Ishikawa (cell line): ENCODE data around the gene APBA2.

Experiments used
- CEBPB ChIP-seq: IDR thresholded peaks from 2 replicates; pipeline ENCODE4 v1.6.1; 2012
- CREB1 ChIP-seq: IDR thresholded peaks from 2 replicates; pipeline ENCODE4 v1.6.1; 2012; ENCODE audit warnings: low read depth
- EGR1 ChIP-seq: IDR thresholded peaks from 2 replicates; pipeline ENCODE4 v1.6.1; 2012
- EP300 ChIP-seq: IDR thresholded peaks from 2 replicates; pipeline ENCODE4 v1.6.1; 2012; ENCODE audit warnings: borderline replicate concordance
- FOXM1 ChIP-seq: IDR thresholded peaks from 2 replicates; pipeline ENCODE4 v1.6.1; 2012; ENCODE audit warnings: low read depth, borderline replicate concordance
- NFIC ChIP-seq: IDR thresholded peaks from 2 replicates; pipeline ENCODE4 v1.6.1; 2012
- RAD21 ChIP-seq: IDR thresholded peaks from 2 replicates; pipeline ENCODE4 v1.6.1; 2012; ENCODE audit warnings: low read depth
- TAF1 ChIP-seq: IDR thresholded peaks from 2 replicates; pipeline ENCODE4 v1.6.1; 2012; ENCODE audit warnings: low read depth, mild to moderate bottlenecking
- TCF12 ChIP-seq: IDR thresholded peaks from 2 replicates; pipeline ENCODE4 v1.6.1; 2012; ENCODE audit warnings: low read depth
- TEAD4 ChIP-seq: IDR thresholded peaks from 2 replicates; pipeline ENCODE4 v1.6.1; 2012
- YY1 ChIP-seq: IDR thresholded peaks from 2 replicates; pipeline ENCODE4 v1.6.1; 2012; ENCODE audit warnings: low read depth
- ZBTB7A ChIP-seq: IDR thresholded peaks from 2 replicates; pipeline ENCODE4 v1.6.1; 2012; ENCODE audit warnings: low read depth
- TF ChIP-seq, protein P1 (sequence below): IDR thresholded peaks from 2 replicates; pipeline ENCODE4 v1.6.1; 2012
- TF ChIP-seq, protein P2 (sequence below): IDR thresholded peaks from 2 replicates; pipeline ENCODE4 v1.6.1; 2012
- TF ChIP-seq, protein P3 (sequence below): IDR thresholded peaks from 2 replicates; pipeline ENCODE4 v1.6.1; 2012; ENCODE audit warnings: low read depth, mild to moderate bottlenecking

The APBA2 gene

DNA sequence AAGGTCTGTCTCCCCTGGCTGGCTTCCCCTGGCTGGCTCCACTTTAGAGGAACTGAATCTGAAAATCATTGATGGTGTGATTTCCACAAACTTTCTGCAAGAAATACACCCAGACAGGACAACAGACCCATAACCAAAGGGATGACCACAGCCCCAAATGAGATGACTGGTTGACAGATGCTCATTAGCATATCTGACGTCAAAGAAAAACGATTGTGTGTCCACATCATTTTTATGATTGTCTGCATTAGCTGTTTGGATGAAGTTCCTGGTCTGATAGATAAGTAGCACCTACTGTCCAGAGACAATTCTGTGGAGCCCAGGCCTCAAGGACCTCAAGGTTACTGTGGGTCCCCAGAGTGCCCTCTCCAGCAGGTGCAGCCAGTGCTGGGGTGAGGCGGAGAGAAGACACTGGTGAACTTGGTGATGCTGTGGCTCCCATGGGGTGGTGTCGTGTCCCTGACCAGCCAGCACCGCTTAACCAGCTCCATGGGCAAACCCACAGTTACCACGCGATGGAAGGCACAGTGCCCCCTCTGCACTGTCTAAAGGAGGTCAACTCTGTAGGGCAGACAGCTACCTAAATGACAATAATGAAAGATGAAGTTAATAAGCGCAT, 256.5 kb downstream of the APBA2 start:
- TF ChIP-seq, protein P1, sequence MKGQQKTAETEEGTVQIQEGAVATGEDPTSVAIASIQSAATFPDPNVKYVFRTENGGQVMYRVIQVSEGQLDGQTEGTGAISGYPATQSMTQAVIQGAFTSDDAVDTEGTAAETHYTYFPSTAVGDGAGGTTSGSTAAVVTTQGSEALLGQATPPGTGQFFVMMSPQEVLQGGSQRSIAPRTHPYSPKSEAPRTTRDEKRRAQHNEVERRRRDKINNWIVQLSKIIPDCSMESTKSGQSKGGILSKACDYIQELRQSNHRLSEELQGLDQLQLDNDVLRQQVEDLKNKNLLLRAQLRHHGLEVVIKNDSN: no peak
- TF ChIP-seq TAF1: no peak
- TF ChIP-seq TEAD4: no peak
- TF ChIP-seq ZBTB7A: no peak
- TF ChIP-seq RAD21: no peak
- TF ChIP-seq TCF12: no peak
- TF ChIP-seq NFIC: no peak
- no peak for TF ChIP-seq YY1

DNA sequence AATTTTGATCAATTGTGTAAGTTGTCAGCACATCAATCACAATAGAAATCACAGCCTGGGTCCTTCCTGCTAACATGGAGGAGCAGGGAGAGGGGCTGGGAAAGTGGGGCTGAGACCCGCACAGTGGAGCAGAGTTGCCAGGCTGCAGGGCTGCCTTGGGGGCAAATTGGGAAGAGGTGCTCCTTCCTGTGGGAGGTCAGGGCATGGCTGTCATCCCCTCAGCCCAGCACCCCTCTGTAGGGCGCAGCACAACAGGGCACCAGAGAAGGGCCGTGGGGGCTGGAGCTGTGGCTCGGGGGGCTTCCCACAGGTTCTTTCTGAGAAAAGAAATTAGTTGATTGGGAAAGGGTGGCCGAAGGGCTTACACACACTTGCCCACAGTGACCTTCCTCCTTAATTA, 257.5 kb downstream of the APBA2 start:
- TF ChIP-seq RAD21 (no peak), NFIC (no peak), TCF12 (no peak), ZBTB7A (no peak), EGR1 (no peak), YY1 (no peak)
- TF ChIP-seq, protein P2, sequence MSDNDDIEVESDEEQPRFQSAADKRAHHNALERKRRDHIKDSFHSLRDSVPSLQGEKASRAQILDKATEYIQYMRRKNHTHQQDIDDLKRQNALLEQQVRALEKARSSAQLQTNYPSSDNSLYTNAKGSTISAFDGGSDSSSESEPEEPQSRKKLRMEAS: no peak

DNA sequence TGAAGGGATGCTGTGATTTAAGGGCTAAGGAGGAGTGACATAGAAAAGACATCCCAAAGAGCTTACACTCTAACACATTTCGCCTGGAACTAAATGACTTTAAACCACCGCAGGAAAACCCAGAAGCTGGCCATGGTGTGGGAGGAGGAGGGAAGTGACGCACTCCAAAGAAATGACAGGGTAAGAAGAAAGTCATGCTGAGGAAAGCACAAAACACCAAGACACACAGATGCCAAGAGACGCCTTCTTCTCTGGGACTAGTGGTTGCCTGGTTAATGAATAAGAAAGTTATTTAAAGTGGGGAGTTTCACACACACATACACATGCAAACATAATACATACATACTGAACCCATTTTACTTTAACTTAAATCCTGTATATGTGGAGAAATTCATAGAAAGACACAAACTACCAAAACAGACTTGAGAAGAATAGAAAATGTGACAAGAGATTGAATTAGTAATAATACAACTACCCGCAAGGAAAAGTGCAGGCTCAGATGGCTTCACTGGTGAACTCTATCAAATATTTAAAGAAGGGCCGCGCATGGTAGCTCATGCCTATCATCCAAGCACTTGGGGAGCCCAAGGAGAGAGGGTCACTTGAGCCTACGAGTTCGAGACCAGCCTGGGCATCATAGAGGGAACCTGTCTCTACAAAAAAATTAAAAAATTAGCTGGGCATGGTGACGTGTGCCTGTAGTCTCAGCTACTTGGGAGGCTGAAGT, 258.3 kb downstream of the APBA2 start:
- TF ChIP-seq, protein P3, sequence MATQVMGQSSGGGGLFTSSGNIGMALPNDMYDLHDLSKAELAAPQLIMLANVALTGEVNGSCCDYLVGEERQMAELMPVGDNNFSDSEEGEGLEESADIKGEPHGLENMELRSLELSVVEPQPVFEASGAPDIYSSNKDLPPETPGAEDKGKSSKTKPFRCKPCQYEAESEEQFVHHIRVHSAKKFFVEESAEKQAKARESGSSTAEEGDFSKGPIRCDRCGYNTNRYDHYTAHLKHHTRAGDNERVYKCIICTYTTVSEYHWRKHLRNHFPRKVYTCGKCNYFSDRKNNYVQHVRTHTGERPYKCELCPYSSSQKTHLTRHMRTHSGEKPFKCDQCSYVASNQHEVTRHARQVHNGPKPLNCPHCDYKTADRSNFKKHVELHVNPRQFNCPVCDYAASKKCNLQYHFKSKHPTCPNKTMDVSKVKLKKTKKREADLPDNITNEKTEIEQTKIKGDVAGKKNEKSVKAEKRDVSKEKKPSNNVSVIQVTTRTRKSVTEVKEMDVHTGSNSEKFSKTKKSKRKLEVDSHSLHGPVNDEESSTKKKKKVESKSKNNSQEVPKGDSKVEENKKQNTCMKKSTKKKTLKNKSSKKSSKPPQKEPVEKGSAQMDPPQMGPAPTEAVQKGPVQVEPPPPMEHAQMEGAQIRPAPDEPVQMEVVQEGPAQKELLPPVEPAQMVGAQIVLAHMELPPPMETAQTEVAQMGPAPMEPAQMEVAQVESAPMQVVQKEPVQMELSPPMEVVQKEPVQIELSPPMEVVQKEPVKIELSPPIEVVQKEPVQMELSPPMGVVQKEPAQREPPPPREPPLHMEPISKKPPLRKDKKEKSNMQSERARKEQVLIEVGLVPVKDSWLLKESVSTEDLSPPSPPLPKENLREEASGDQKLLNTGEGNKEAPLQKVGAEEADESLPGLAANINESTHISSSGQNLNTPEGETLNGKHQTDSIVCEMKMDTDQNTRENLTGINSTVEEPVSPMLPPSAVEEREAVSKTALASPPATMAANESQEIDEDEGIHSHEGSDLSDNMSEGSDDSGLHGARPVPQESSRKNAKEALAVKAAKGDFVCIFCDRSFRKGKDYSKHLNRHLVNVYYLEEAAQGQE: no peak
- TF ChIP-seq FOXM1 (no peak), YY1 (no peak), CEBPB (no peak), CREB1 (no peak), EGR1 (no peak)

DNA sequence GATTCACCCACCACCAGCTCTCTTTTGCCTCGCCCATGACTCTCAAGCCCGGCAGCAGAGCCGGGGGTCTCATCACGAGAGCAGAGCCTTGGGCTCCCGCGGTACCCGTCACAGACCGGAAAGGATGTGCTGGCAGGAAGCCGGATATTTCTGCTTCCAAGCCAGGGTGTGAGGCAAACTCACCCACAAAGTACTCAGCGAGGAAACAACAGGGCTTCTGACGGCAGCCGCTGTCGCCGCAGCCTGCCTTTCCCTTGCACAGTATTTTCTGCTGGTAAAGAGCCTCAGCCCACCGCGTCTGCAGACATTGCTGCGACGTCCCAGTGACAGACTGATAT, 263.9 kb downstream of the APBA2 start:
- TF ChIP-seq, protein P3: no peak
- TF ChIP-seq TAF1 (no peak), NFIC (no peak), EGR1 (no peak), CEBPB (no peak), YY1 (no peak), ZBTB7A (no peak), TCF12 (no peak), CREB1 (no peak), RAD21 (no peak), TEAD4 (no peak)

DNA sequence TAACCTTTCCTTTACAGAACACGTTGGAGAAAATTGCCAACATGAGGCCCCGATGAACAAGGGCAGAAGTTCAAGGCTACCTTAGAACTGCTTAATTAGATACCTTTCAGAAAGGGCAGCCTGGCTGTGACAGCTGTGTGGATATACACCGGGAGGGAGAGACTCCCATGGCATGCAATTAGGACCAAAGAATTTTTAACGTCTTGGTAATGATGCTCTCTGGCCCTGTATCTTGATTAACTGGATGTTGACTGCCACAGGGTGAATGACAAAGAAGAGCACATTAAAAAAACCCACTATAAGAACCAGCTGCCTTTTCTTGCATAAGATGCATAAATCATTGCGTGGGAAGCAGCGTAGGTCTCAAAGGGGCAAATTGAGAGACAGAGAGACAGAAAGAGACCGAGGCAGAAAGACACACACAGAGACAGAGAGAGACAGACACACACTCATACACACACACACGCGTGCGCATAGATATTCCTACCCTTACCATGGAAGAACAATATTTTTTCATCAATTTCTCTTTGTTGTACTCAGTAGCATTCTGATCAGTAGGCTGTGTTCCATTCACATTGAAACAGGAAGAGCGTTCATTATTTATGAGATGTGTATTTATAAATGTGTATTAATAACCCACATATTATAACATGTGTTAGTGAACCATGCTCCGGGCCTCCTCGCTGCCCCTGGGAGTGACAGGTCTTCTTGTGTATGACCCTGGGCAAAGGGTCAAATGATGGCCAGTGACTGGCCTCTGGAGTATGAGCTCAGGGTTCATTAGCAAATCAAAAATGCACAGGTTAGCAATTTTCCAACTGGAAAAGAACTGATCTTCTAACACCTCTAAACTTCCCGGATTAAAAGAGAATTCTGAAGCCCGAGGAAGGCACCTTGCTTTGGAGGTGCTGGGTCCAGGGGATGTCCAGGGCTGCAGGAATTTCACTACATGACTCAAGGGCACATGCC, 265.0 kb downstream of the APBA2 start:
- no peak for TF ChIP-seq EP300
- TF ChIP-seq, protein P1: no peak
- no peak for TF ChIP-seq FOXM1
- no peak for TF ChIP-seq RAD21
- no peak for TF ChIP-seq TAF1
- TF ChIP-seq TCF12: no peak
- no peak for TF ChIP-seq TEAD4
- TF ChIP-seq CEBPB: no peak
- TF ChIP-seq ZBTB7A: no peak
- TF ChIP-seq, protein P2: no peak
- TF ChIP-seq, protein P3: no peak
- no peak for TF ChIP-seq CREB1
- TF ChIP-seq EGR1: no peak
- TF ChIP-seq YY1: no peak
- TF ChIP-seq NFIC: no peak
